Gastroesophageal sphincter (tissue), 3 donors: ENCODE data around the gene ELN.

Experiments used
- POLR2AphosphoS5 ChIP-seq: sonication (generic); formaldehyde crosslinking; IDR thresholded peaks from one replicate; pipeline ENCODE4 v1.6.1; 2017; ENCODE audit warnings: antibody characterized with exemption
- TF ChIP-seq, protein P1 (sequence below), 4 experiments: fragments of 200-600 bp in 2 of 4; fragments of 450-650 bp in 2 of 4; sonication (generic) in 1 of 4; IDR thresholded peaks; one replicate each; pipeline ENCODE4 v1.5.1; 2017 to 2019; ENCODE audit warnings: antibody characterized with exemption in 4 of 4, mild to moderate bottlenecking in 2 of 4, moderate library complexity in 2 of 4

DNA sequence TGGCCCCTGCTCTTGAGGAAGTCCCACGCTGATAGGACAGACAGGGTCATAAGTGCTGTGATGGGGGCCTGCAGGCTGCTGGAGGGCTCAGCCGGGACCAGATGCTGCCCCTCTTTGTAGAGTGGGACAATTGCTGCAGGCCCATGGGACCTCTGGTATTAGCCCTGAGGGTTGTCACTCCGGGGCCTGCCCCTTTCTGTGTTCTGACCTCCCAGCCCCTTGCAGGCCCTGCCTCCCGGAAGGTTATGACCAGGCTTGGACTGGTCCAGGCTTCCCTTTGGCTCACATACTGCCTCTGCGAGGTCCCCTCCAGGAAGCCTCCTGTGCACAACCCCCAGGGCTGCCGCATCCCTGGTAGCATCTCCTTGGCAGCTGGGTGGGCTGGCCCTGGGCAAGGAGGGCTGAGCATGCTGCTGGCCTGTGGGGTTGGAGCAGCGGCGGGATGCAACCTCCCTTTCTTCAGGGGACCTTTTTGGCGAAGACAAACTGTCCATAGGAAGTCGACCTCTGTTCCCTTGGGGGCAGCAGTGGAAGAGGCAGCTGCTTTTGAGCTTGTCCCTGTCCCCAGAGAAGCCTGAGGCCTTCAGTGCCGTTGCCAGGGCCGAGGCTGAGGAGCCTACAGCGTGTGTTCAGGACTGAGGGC is 64.5 kb downstream of the ELN start:
- no peak for TF ChIP-seq POLR2AphosphoS5
- TF ChIP-seq, protein P1, sequence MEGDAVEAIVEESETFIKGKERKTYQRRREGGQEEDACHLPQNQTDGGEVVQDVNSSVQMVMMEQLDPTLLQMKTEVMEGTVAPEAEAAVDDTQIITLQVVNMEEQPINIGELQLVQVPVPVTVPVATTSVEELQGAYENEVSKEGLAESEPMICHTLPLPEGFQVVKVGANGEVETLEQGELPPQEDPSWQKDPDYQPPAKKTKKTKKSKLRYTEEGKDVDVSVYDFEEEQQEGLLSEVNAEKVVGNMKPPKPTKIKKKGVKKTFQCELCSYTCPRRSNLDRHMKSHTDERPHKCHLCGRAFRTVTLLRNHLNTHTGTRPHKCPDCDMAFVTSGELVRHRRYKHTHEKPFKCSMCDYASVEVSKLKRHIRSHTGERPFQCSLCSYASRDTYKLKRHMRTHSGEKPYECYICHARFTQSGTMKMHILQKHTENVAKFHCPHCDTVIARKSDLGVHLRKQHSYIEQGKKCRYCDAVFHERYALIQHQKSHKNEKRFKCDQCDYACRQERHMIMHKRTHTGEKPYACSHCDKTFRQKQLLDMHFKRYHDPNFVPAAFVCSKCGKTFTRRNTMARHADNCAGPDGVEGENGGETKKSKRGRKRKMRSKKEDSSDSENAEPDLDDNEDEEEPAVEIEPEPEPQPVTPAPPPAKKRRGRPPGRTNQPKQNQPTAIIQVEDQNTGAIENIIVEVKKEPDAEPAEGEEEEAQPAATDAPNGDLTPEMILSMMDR (IDR thresholded peaks at IDR 0.05), result no peak
